HG02678 (cell line): ENCODE results near the gene UBASH3A.
"Not testable (repeated sequence)": the region's sequence is repeated elsewhere in the genome, so short reads cannot be mapped to it uniquely, and the experiment has no call there.

Experiments
- ATAC-seq: cut with Tn5 transposase; IDR thresholded peaks from one replicate; pipeline ENCODE4 v1.9.1; 2021; ENCODE audit warnings: mild to moderate bottlenecking, moderate library complexity; ENCODE audit not compliant: unreplicated experiment

The UBASH3A gene

DNA sequence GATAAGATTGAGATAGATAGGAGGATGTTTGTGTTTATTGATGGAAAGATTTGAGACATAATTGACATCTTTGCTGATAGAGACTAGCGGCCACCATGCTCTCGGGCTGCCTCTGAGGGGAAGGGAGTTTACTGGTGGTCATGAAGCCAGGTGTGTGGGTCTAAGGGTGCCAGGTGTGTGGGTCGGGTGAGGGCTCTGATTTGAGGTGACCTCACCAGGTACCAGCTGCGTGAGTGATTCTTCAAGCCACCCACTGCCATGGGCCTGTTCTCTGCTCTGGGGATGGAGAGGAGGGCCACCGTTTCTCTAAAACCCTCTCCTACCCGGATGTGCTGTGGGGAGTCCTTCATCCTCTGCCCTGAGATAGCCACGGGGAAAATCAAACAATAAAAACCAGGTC, 3.2 kb downstream of the UBASH3A start:
- ATAC-seq: no peak

DNA sequence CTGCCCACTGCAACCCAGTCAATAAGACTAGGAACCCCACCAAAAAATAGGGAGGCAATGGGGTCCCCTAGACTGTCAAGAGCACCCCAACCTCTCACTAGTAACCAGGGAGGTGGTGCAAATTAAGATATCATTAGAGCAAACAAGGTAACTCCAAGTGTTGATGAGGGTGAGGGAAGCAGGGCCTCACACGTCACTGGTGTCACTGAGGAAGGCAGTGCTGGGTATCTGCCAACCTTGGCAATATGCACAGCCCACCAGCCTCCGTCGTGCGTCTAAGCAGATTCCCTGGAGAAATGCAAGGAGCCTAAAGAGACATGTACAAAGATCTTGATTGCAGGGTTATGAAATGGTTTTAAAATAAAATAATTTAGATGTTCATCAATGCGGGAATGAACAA, 3.8 kb downstream of the UBASH3A start:
- ATAC-seq: no peak

DNA sequence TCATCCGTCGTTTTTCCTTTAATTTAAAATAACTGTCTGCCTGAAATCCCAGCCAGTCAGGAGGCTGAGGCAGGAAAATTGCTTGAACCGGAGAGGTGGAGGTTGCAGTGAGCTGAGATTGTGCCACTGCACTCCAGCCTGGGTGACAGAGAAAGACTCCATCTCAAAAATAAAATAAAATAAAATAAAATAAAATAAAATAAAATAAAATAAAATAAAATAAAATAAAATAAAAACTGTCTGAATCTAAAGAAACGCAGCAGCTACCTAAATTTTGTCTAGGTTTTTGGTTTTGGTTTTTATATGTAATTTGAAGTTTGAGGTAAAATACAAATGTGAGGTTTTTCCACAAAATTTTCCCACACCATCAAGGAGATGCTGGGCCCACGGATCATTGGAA, 5.0 kb downstream of the UBASH3A start:
- ATAC-seq: not testable (repeated sequence)

DNA sequence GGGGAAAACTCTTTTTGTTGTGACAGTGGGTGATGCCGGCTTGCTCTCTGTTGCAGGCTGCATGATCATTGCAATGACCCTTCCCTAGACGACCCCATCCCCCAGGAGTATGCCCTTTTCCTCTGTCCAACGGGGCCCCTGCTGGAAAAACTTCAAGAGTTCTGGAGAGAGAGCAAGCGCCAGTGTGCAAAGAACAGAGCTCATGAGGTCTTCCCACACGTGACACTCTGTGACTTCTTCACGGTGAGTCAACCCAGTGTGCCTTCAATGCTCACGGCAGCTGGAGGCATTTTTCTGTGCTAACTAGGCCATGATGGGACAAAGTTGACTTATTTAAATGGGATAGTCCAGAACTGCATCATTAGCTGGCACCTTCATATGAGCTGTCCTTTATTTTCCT, 5.7 kb downstream of the UBASH3A start:
- no peak for ATAC-seq

DNA sequence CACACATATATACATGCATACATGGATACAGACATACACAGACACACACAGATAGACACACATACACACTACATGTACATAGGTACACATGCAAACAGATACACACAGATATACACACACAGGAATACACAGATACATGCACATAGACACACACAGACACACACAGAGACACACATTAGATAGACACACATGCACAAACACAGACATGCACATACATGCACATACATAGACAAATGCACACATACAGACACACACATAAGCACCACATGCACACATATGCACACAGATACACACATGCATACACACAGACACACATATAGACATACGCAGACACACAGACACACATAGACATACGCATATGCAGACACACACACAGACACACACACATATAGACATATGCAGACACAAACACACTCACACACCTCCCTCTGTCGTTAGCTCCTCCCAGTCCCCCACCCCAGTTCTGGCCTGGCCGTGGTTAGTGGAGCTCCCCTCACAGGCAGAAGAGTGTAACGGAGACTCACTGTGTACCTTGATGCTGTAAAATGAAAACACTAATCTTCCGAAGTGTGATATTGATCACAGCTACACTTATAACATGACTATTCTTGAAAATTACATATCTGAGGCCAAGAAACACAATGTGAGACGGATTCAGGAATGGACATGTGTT, 7.6 kb downstream of the UBASH3A start:
- no peak for ATAC-seq

- no peak for ATAC-seq
These were observed 8.4 kb downstream of the UBASH3A start for GRCh38 chr21:42411891-42412635.

- no peak for ATAC-seq
These were observed 8.9 kb downstream of the UBASH3A start for GRCh38 chr21:42412636-42412933.

GRCh38 chr21:42413093-42413492, 9.4 kb downstream of the UBASH3A start:
- ATAC-seq: no peak

- ATAC-seq: no peak
These were observed 9.8 kb downstream of the UBASH3A start for GRCh38 chr21:42413500-42413899.

- ATAC-seq: no peak
These were observed 10.4 kb downstream of the UBASH3A start for GRCh38 chr21:42414066-42414465.

DNA sequence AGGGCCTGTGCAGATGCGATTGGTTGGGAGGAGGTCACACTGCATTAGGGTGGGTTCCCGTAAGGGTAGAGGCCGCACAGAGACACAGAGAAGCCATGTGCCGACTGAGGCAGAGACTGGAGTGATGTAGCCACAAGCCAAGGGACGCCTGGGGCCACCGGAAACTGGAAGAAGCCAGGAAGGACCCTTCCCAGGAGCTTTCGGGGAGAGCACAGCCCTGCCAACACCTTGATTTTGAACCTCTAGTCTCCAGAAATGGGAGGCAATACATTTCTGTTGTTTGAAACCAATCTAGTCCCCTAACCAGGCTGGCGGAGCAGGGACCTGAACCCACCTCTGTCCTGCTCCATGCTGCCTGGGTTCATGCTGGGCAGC, 10.8 kb downstream of the UBASH3A start:
- no peak for ATAC-seq

GRCh38 chr21:42414928-42415769, 11.4 kb downstream of the UBASH3A start:
- ATAC-seq: peak; percentile 62

- no peak for ATAC-seq
These were observed 13.8 kb downstream of the UBASH3A start for GRCh38 chr21:42417533-42417932.

GRCh38 chr21:42418886-42419285, 15.2 kb downstream of the UBASH3A start:
- no peak for ATAC-seq

- ATAC-seq: no peak
These were observed 16.1 kb downstream of the UBASH3A start for GRCh38 chr21:42419845-42420244.

DNA sequence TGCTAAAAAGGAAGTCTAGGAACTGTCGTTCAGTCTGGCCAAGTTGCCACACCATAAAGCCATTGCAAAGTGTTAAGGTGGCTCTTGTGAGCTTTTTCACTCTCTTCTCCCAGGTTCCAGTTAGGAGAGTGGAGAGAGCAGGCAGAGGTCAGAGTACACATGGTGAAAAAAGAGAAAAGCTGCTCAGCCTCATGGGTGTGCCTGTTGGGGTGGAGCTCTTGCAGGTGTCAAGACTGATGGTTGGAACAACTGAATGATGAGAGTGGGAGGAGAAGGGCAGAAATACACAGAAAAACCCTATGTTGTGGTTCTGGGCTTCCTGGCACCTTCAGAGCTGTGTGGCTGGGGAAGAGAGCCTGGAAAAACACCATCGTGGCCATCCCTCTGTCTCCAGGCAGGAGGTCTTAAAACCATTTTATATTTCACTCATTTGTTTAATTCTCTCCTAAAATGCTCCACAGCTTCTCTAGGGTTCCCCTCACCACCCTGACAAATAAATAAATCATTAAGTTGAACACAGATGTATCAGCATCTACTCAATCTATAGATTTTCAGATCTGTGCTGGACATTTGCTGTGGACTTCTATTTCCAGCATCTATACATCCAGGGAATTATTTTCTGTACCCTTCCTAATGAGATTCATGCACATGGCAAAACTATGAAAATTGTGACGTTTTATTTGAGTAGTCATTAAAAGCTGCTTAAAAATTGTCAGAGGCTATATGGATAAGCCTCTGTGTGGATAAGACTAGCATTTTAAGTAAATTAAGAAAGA, 17.5 kb downstream of the UBASH3A start:
- no peak for ATAC-seq

DNA sequence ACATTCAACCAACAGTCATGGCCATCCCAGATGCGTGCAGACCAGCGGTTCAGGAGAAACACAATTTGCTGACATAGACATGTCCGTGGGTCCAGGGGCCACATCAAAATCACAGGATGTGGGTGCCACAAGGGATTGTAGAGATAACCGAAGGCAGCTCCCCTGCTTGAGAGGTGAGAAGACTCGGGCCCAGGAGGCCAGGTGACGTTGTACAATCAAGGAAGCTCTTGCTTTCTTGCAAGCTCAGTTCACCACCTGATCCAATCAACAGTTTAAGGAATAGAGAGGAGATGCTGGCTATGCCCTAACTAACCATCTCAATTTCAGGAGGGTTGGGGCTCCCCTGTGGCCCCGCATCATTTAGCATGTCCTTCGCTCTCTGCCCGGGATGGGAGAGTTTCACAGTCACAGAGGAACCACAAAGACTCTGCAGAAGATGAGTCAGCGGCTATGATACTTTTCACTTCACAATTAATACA, 19.5 kb downstream of the UBASH3A start:
- ATAC-seq: peak; percentile 58

DNA sequence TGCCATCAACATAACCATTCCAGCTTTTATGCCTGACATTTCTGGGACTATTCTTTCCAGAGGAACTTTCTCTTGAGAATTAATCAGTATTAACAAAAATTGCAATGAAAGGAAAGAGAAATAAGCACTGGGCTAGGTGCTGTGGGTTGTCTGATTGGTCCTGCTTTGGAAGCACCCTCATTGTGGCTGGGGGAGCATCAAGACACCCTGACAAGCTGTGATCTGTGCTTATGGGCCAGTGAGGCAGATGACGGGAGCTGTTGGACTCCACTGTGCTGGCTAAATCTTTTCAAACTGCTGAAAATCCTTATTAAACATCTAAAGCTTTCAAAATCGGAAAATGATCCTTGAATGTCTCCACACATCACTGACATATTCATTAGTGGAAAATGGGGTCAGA, 20.0 kb downstream of the UBASH3A start:
- no peak for ATAC-seq

DNA sequence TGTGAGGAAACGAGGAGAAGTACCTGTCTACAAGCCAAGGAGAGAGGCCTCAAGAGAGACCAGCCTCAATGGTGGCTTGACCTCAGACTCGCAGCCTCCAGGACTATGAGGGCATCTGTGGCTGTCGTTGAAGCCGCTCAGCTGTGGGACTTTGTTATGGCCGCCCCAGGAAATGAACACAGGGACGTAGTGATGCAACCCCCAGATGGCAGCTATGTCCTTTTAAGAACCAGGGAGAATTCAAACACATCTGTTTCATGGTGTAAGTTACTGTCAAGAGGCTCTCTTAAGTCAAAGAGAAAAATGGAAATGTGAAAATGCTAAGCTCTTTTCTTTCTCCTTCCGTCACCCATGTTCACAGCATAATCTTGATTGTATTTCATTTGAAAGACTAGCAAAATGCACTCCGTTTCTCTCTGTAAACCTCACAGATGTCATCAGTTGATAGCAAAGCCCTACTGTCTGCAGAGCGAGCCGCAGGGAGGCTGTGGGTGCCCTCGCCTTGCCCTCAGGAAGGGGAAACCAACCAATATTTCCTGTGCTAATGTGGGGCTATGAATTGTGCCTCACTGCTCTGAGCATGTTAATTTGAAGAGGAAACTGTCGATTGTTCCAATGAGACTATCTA, 21.3 kb downstream of the UBASH3A start:
- no peak for ATAC-seq

- no peak for ATAC-seq
These were observed 21.9 kb downstream of the UBASH3A start for GRCh38 chr21:42425591-42425990.

- ATAC-seq: no peak
These were observed 22.7 kb downstream of the UBASH3A start for GRCh38 chr21:42426424-42426823.
